RWPE2 (cell line): Measurements from ENCODE around the gene FBXO9.

Source experiments
- ATAC-seq: fragments of 200-7000 bp; cut with Tn5 transposase; 3 replicates; pipeline ENCODE4 v1.9.1; 2021; ENCODE audit warnings: low read depth
- DNase-seq: peaks from one replicate; pipeline ENCODE4 v3.0.0-alpha.2; 2020; ENCODE audit warnings: low spot score
- H3K27ac ChIP-seq: fragments of 450-650 bp; 2 replicates; pipeline ENCODE4 v1.5.1; 2017; ENCODE audit warnings: mild to moderate bottlenecking; ENCODE audit not compliant: poor library complexity, severe bottlenecking
- H3K27me3 ChIP-seq: fragments of 250-450 bp; sonication (Bioruptor Pico); 2 replicates; pipeline ENCODE4 v1.5.1; 2021; ENCODE audit warnings: mild to moderate bottlenecking, moderate library complexity; ENCODE audit not compliant: insufficient read depth, poor library complexity, severe bottlenecking
- H3K36me3 ChIP-seq: fragments of 250-450 bp; sonication (Bioruptor Pico); 2 replicates; pipeline ENCODE4 v1.5.1; 2020; ENCODE audit warnings: low read depth, mild to moderate bottlenecking, moderate library complexity
- H3K4me1 ChIP-seq: fragments of 250-450 bp; sonication (Bioruptor Pico); 2 replicates; pipeline ENCODE4 v1.5.1; 2021; ENCODE audit warnings: mild to moderate bottlenecking, moderate library complexity; ENCODE audit not compliant: insufficient read depth, poor library complexity, severe bottlenecking
- H3K4me3 ChIP-seq: fragments of 250-450 bp; sonication (Bioruptor Pico); 2 replicates; pipeline ENCODE4 v1.5.1; 2021; ENCODE audit warnings: mild to moderate bottlenecking, moderate library complexity; ENCODE audit not compliant: severe bottlenecking
- H3K9me3 ChIP-seq: fragments of 250-450 bp; sonication (Bioruptor Pico); 2 replicates; pipeline ENCODE4 v1.5.1; 2021; ENCODE audit warnings: mild to moderate bottlenecking, moderate library complexity; ENCODE audit not compliant: severe bottlenecking
- CTCF ChIP-seq: fragments of 450-650 bp; IDR thresholded peaks from one replicate; pipeline ENCODE4 v1.5.1; 2017; ENCODE audit warnings: mild to moderate bottlenecking, moderate library complexity; ENCODE audit not compliant: poor library complexity, severe bottlenecking

Gene FBXO9

GRCh38 chr6:53113742-53114141 is 48.5 kb downstream of the FBXO9 start:
- no peak for TF ChIP-seq CTCF
- H3K27ac ChIP-seq, result peak overlapping the region; percentile 79
- peaks cover 23% of the 10 kb centered on the region for H3K4me1 ChIP-seq
- no peak overlapping the region for H3K4me3 ChIP-seq
- no peaks in the 10 kb centered on the region for H3K9me3 ChIP-seq
- H3K27me3 ChIP-seq, result no peaks in the 10 kb centered on the region
- no peak for DNase-seq
- no peaks in the 10 kb centered on the region for H3K36me3 ChIP-seq
- ATAC-seq, result no peak

- TF ChIP-seq CTCF, result no peak
- no peaks in the 10 kb centered on the region for H3K9me3 ChIP-seq
- peaks cover 34% of the 10 kb centered on the region for H3K4me1 ChIP-seq
- DNase-seq (no peak), ATAC-seq (no peak)
- H3K4me3 ChIP-seq, result no peak overlapping the region
- no peaks in the 10 kb centered on the region for H3K27me3 ChIP-seq
- H3K27ac ChIP-seq, result no peak overlapping the region
- H3K36me3 ChIP-seq, result no peaks in the 10 kb centered on the region
Measured at GRCh38 chr6:53115113-53115512, 49.9 kb downstream of the FBXO9 start.

- H3K27ac ChIP-seq, result no peak overlapping the region
- no peak for TF ChIP-seq CTCF
Measured at GRCh38 chr6:53115741-53116140, 50.5 kb downstream of the FBXO9 start.

GRCh38 chr6:53119349-53119748 is 54.1 kb downstream of the FBXO9 start:
- no peak for DNase-seq
- Histone ChIP-seq H3K4me1 (peaks cover 14% of the 10 kb centered on the region), H3K36me3 (no peaks in the 10 kb centered on the region), H3K4me3 (no peak overlapping the region), H3K27me3 (no peaks in the 10 kb centered on the region), H3K9me3 (no peaks in the 10 kb centered on the region), H3K27ac (no peak overlapping the region)
- ATAC-seq, result 0 out of 3 replicates have a peak, but pooled peaks have one; percentile 31
- TF ChIP-seq CTCF, result no peak

More at GRCh38 chr6:53115741-53116140, 50.5 kb downstream of the FBXO9 start:
- ATAC-seq (no peak), DNase-seq (no peak)
- no peaks in the 10 kb centered on the region for H3K36me3 ChIP-seq
- H3K4me3 ChIP-seq, result no peak overlapping the region
- no peaks in the 10 kb centered on the region for H3K27me3 ChIP-seq
- H3K4me1 ChIP-seq, result peaks cover 37% of the 10 kb centered on the region
- no peaks in the 10 kb centered on the region for H3K9me3 ChIP-seq

GRCh38 chr6:53119772-53120409 is 54.7 kb downstream of the FBXO9 start:
- Histone ChIP-seq H3K36me3 (no peaks in the 10 kb centered on the region), H3K27ac (no peak overlapping the region), H3K9me3 (no peaks in the 10 kb centered on the region), H3K27me3 (no peaks in the 10 kb centered on the region), H3K4me1 (peaks cover 14% of the 10 kb centered on the region), H3K4me3 (no peak overlapping the region)
- no peak for TF ChIP-seq CTCF
- peak; percentile 62 for ATAC-seq
- DNase-seq, result no peak
